NCI-H2227 (cell line): ENCODE results near the gene ANKRD61.
"Not testable (repeated sequence)": the region's sequence is repeated elsewhere in the genome, so short reads cannot be mapped to it uniquely, and the experiment has no call there.

Experiments used
- DNase-seq: peaks from one replicate; lab custom pipeline; 2025; ENCODE audit not compliant: unreplicated experiment; lab: John Stamatoyannopoulos, UW

The ANKRD61 gene

GRCh38 chr7:6031567-6031966 lies 391 bp downstream of the ANKRD61 start:
- no peak for DNase-seq

GRCh38 chr7:6032167-6032566 lies 991 bp downstream of the ANKRD61 start:
- DNase-seq, result no peak

DNA sequence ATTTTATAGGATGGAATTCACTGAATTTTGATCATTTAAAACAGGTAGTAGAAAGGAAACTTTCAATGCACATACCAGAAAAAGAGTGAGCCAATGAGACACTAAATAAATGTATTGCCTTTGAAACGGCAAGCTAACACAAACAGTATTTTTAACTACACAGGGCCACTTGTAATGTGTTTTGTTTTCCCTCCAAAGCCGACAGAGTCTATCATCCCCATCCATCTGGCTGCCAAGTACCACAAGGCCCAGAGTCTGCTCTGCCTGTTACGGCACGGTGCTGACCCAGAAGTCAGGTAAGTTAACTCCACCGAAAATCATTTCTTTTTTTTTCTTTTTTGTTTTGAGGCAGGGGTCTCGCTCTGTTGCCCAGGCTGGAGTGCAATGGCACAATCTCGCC lies 1.5 kb downstream of the ANKRD61 start:
- DNase-seq, result no peak

DNA sequence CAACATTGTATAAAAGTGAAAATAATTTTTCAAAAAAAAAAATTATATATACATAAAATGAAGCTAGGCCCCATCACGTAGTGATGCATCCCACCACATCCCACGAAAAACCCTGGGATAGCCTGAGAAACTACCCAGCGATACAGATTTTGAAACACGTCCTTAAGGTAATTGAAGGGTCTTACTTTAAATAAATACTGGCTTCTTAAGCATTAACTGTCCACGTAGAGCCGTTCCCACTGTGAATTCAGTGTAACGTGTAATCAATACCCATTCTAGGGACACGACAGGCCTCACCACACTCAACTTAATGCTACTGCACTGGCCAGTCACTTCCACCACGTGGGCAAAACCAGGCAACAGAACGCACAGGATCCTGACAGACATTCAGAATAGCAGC lies 4.0 kb downstream of the ANKRD61 start:
- DNase-seq, result no peak

GRCh38 chr7:6035686-6036085 lies 4.5 kb downstream of the ANKRD61 start:
- no peak for DNase-seq

- no peak for DNase-seq
Measured at GRCh38 chr7:6049780-6050179, 18.6 kb downstream of the ANKRD61 start.

GRCh38 chr7:6051185-6051584 lies 20.0 kb downstream of the ANKRD61 start:
- DNase-seq, result not testable (repeated sequence)

DNA sequence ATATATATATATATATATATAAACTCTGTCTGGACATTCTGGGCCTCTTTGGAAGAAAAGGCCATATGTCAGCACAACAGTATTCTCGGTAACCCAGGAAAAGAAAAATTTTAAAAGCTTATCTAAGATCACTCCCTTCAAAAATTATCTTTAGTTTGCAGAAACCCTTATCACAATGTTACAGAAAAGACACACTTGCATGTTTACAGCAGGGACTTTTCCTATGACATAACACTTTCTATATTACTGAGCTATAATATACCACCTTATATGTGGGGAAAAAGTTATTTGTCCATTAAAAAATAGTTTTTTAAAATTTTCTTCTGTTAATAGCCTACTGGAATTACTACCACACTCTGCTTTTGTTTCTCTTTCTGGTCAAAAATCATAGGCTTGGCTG lies 25.4 kb downstream of the ANKRD61 start:
- DNase-seq, result no peak

GRCh38 chr7:6057316-6058129 lies 26.3 kb downstream of the ANKRD61 start:
- no peak for DNase-seq

DNA sequence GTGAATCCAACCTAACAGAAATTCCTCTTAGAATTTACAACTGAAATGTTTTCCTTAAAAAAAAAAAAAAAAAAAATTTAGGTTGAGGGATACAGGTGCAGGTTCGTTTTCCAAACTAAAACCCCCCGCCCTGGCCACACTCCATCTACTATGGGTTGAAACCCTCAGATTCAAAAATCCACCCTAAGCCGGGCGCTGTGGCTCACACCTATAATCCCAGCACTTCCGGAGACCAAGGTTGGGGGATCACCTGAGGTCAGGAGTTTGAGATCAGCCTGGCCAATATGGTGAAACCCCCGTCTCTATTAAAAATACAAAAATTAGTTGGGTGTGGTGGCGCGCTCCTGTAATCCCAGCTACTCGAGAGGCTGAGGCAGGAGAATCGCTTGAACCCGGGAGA lies 28.8 kb downstream of the ANKRD61 start:
- not testable (repeated sequence) for DNase-seq

GRCh38 chr7:6071406-6071805 lies 40.2 kb downstream of the ANKRD61 start:
- no peak for DNase-seq

GRCh38 chr7:6074612-6075380 lies 43.6 kb downstream of the ANKRD61 start:
- no peak for DNase-seq

DNA sequence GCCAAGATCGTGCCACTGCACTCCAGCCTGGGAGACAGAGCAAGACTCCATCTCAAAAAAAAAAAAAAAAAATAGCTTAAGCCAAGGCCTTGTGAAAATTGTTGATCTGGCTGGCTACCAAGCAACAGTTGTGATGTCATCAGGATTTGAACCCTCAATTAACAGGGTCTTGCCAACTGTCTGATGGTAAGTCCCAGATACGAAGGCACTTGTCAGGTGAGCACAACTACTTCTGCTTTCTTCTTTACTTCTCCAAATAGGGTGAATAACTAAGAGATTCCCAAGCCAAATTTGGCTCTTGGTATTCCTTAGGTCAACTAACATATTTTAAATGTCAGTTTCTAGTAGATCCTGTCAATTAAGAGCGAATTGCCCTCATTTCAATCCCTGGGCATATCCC lies 47.4 kb downstream of the ANKRD61 start:
- DNase-seq, result no peak

- DNase-seq, result not testable (repeated sequence)
Measured at GRCh38 chr7:6083047-6083446, 51.9 kb downstream of the ANKRD61 start.
